DND-41 (cell line): ENCODE measurements around the gene PCDH9.

Source experiments
- EZH2 ChIP-seq: IDR thresholded peaks from 3 replicates; pipeline ENCODE4 v1.6.1; 2012; ENCODE audit warnings: borderline replicate concordance, low read depth, mild to moderate bottlenecking, moderate library complexity, low read length, inconsistent platforms; ENCODE audit not compliant: severe bottlenecking
- TF ChIP-seq, protein P1 (sequence below): IDR thresholded peaks from 2 replicates; pipeline ENCODE4 v1.5.1; 2012; ENCODE audit warnings: borderline replicate concordance, low read length, moderate library complexity, mild to moderate bottlenecking; ENCODE audit not compliant: poor library complexity, severe bottlenecking; ENCODE audit errors: extremely low read depth

DNA sequence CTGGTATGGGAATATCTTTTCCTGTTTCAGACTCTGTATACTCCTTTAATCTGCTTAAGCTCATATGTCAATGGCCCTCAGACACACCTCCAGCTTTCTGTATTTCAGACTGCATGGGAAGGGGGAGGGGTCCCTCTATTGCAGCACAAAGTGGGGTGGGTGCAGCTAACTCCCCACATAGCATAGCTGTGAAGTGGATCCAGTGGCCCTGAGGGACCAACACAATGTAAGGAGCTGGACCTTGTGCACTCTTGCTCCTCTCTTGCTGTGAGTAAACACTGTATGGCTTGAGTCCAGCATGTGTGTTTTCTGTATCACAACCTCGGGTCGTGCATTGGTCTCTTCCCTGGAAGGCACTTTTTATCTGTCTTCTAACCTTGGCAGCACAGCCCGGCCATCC, 669.9 kb downstream of the PCDH9 start:
- TF ChIP-seq, protein P1, sequence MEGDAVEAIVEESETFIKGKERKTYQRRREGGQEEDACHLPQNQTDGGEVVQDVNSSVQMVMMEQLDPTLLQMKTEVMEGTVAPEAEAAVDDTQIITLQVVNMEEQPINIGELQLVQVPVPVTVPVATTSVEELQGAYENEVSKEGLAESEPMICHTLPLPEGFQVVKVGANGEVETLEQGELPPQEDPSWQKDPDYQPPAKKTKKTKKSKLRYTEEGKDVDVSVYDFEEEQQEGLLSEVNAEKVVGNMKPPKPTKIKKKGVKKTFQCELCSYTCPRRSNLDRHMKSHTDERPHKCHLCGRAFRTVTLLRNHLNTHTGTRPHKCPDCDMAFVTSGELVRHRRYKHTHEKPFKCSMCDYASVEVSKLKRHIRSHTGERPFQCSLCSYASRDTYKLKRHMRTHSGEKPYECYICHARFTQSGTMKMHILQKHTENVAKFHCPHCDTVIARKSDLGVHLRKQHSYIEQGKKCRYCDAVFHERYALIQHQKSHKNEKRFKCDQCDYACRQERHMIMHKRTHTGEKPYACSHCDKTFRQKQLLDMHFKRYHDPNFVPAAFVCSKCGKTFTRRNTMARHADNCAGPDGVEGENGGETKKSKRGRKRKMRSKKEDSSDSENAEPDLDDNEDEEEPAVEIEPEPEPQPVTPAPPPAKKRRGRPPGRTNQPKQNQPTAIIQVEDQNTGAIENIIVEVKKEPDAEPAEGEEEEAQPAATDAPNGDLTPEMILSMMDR = no peak
- no peak for TF ChIP-seq EZH2
